SK-N-SH (cell line): ENCODE measurements around the gene TSPYL1.

Experiments
- CHD2 ChIP-seq: fragments of 150-350 bp; IDR thresholded peaks from 2 replicates; pipeline ENCODE4 v1.6.1; 2018; ENCODE audit warnings: low read length; ENCODE audit not compliant: partially characterized antibody
- CTCF ChIP-seq: fragments of 200-600 bp; sonication (generic); IDR thresholded peaks from 2 replicates; pipeline ENCODE4 v1.6.1; 2017; ENCODE audit warnings: antibody characterized with exemption, mild to moderate bottlenecking, moderate library complexity
- ELF1 ChIP-seq: IDR thresholded peaks from 2 replicates; pipeline ENCODE4 v1.4.0; 2012
- EP300 ChIP-seq, 2 experiments: IDR thresholded peaks; 2 replicates each; pipeline versions ENCODE4 v1.4.0 to v1.6.1; 2012; ENCODE audit warnings: borderline replicate concordance in 1 of 2, low read depth in 1 of 2, low read length in 1 of 2
- FOXJ3 ChIP-seq: sonication (generic); formaldehyde crosslinking; IDR thresholded peaks from 2 replicates; pipeline ENCODE4 v1.5.1; 2020; ENCODE audit warnings: mild to moderate bottlenecking, missing genetic modification reagents
- GABPA ChIP-seq: IDR thresholded peaks from 2 replicates; pipeline ENCODE4 v1.4.0; 2012; ENCODE audit warnings: low read depth, mild to moderate bottlenecking
- POLR2AphosphoS5 ChIP-seq: IDR thresholded peaks from 2 replicates; pipeline ENCODE4 v1.6.1; 2012; ENCODE audit warnings: low read depth, low read length
- SMC3 ChIP-seq: IDR thresholded peaks from 2 replicates; pipeline ENCODE4 v1.6.1; 2012; ENCODE audit warnings: low read depth, low read length, improper control_type of control experiment
- TEAD4 ChIP-seq: IDR thresholded peaks from 2 replicates; pipeline ENCODE4 v1.4.0; 2012; ENCODE audit warnings: mild to moderate bottlenecking, borderline replicate concordance; ENCODE audit not compliant: insufficient read depth
- USF2 ChIP-seq: fragments of 150-350 bp; IDR thresholded peaks from 2 replicates; pipeline ENCODE4 v1.6.1; 2017; ENCODE audit warnings: antibody characterized with exemption, low read length, low read depth, borderline replicate concordance

GRCh38 chr6:116301104-116301503 lies 21.4 kb upstream of the TSPYL1 start:
- TF ChIP-seq CTCF (no peak), POLR2AphosphoS5 (no peak), SMC3 (no peak), CHD2 (no peak), TEAD4 (no peak), FOXJ3 (no peak), GABPA (no peak), ELF1 (no peak), USF2 (no peak), EP300 (IDR thresholded peaks at IDR 0.05; ENCODE audit: borderline replicate concordance in 1 of 2, low read depth in 1 of 2, low read length in 1 of 2) (no peak)
